ENCODE measurements around the gene FAM200B.

GRCh38 chr4:15736514-15737050, 55.0 kb downstream of the FAM200B start:
- TF ChIP-seq POLR2AphosphoS5 (IDR thresholded peaks at IDR 0.05) (no peak), POLR2A (IDR thresholded peaks at IDR 0.05; ENCODE audit: low read depth) (no peak)

Measured in esophagus muscularis mucosa (tissue), 2 donors.